ENCODE results near the gene TCEAL2.
"Not testable (repeated sequence)": the region's sequence is repeated elsewhere in the genome, so short reads cannot be mapped to it uniquely, and the experiment has no call there.

- not testable (repeated sequence) for TF ChIP-seq EZH2 (IDR thresholded peaks at IDR 0.05; ENCODE audit: borderline replicate concordance, low read length); CTCF (conservative IDR thresholded peaks at IDR 0.05 in 1 of 2, IDR thresholded peaks at IDR 0.05 in 1 of 2; ENCODE audit: extremely low read depth in 1 of 2, insufficient read depth in 1 of 2, low read depth in 1 of 2, low read length in 2 of 2)
These were observed at the start of gene TCEAL2 for GRCh38 chrX:102125436-102125835.
